ENCODE results near the gene S100A13. TPM values are rescaled to one million over a fixed set of nuclear protein-coding genes. Genes with fewer than 3 reads are reported as not detected.

S100A13 gene
- 99.6 and 142 TPM in 2 replicates for total RNA-seq

GRCh38 chr1:153626904-153627714 is at the start of gene S100A13:
TSS of gene S100A13 (minus strand) at chr1:153627505. CDS start at chr1:153626472, 1,033 bp downstream.

GRCh38 chr1:153670859-153671627 is 43.7 kb upstream of the S100A13 start, which contains the start of gene ILF2:
TSS of gene ILF2 (minus strand) at chr1:153670993. CDS start at chr1:153670922, 71 bp downstream.

GRCh38 chr1:153658400-153659174 is 31.3 kb upstream of the S100A13 start, which contains the start of gene SNAPIN:
TSS of gene SNAPIN (plus strand) at chr1:153658703. CDS start at chr1:153658744, 41 bp downstream.

GRCh38 chr1:153633754-153634665 is 6.7 kb upstream of the S100A13 start, which contains the start of gene CHTOP:
TSS of gene CHTOP (plus strand) at chr1:153634066. CDS start at chr1:153636589, 2,523 bp downstream.

GRCh38 chr1:153627715-153628626 is 666 bp upstream of the S100A13 start, which contains the start of gene S100A1:
TSS of gene S100A1 (plus strand) at chr1:153628434. CDS start at chr1:153630522, 2,088 bp downstream.

GRCh38 chr1:153616144-153616916 is 11.0 kb downstream of the S100A13 start, which contains the start of gene S100A14:
TSS of gene S100A14 (minus strand) at chr1:153616325. CDS start at chr1:153615858, 467 bp downstream.

GRCh38 chr1:153612755-153613331 is 14.5 kb downstream of the S100A13 start, which contains the start of gene S100A16:
TSS of gene S100A16 (minus strand) at chr1:153613137. CDS start at chr1:153608151, 4,986 bp downstream.

Other genes starting within 250 kb of the S100A13 start
- not detected in 2 replicates for gene S100A8, start 236.4 kb downstream of the S100A13 start, total RNA-seq
- gene S100A7A, start 211.0 kb downstream of the S100A13 start, total RNA-seq = not detected in 2 replicates
- not detected in 2 replicates for gene S100A7, start 166.9 kb downstream of the S100A13 start, total RNA-seq
- gene S100A6, start 91.5 kb downstream of the S100A13 start, total RNA-seq = 723 and 917 TPM in 2 replicates
- not detected in 2 replicates for gene S100A5, start 86.6 kb downstream of the S100A13 start, total RNA-seq
- gene S100A4, start 81.7 kb downstream of the S100A13 start, total RNA-seq = 164 and 276 TPM in 2 replicates
- 2.0 and 3.7 TPM in 2 replicates for gene S100A3, start 78.2 kb downstream of the S100A13 start, total RNA-seq
- 2.9 and 3.1 TPM in 2 replicates for gene S100A2, start 61.7 kb downstream of the S100A13 start, total RNA-seq
- gene S100A16, start 14.4 kb downstream of the S100A13 start, total RNA-seq = 128 and 138 TPM in 2 replicates
- gene S100A14, start 11.2 kb downstream of the S100A13 start, total RNA-seq = not detected in 2 replicates
- 1.7 and 3.5 TPM in 2 replicates for gene S100A1, start 929 bp upstream of the S100A13 start, total RNA-seq
- 38.4 and 41.4 TPM in 2 replicates for gene CHTOP, start 6.6 kb upstream of the S100A13 start, total RNA-seq
- gene SNAPIN, start 31.2 kb upstream of the S100A13 start, total RNA-seq = 44.4 and 53.4 TPM in 2 replicates
- 165 and 169 TPM in 2 replicates for gene ILF2, start 43.5 kb upstream of the S100A13 start, total RNA-seq
- under 0.01 and 0.13 TPM in 2 replicates for gene NPR1, start 51.2 kb upstream of the S100A13 start, total RNA-seq
- 40.5 and 43.0 TPM in 2 replicates for gene INTS3, start 100.5 kb upstream of the S100A13 start, total RNA-seq
- gene SLC27A3, start 147.9 kb upstream of the S100A13 start, total RNA-seq = 8.2 and 11.9 TPM in 2 replicates

All from articular chondrocyte of knee joint (primary cell).